Sigmoid colon (tissue), 3 donors: ENCODE results near the gene FTO.

ENCODE experiments used
- POLR2A ChIP-seq, 2 donors: fragments of 450-650 bp; IDR thresholded peaks; one replicate each; pipeline ENCODE4 v1.6.1; 2016; ENCODE audit warnings: antibody characterized with exemption in 2 of 2, mild to moderate bottlenecking in 2 of 2, moderate library complexity in 2 of 2
- TF ChIP-seq, protein P1 (sequence below), 4 experiments: fragments of 450-650 bp in 3 of 4; fragments of 200-600 bp in 1 of 4; IDR thresholded peaks; one replicate each; pipeline ENCODE4 v1.5.1; 2016 to 2019; ENCODE audit warnings: antibody characterized with exemption in 4 of 4, mild to moderate bottlenecking in 3 of 4, moderate library complexity in 2 of 4

DNA sequence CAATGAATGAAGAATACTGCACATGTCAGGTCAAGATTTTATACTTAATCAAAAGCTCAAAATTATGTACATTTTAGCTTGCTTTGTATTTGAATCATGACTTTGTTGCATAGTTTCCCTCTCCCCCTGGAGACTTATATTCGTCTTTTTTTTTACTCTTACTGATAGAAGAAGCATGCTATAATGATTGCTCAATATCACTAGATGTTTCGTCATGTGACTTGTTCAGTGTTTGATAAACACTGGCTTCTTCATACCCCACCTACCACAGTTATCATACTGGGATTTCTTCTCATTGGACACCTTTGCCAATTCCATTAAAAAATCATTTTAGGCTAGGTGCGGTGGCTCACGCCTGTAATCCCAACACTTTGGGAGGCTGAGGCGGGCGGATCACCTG is 148.7 kb downstream of the FTO start:
- TF ChIP-seq, protein P1, sequence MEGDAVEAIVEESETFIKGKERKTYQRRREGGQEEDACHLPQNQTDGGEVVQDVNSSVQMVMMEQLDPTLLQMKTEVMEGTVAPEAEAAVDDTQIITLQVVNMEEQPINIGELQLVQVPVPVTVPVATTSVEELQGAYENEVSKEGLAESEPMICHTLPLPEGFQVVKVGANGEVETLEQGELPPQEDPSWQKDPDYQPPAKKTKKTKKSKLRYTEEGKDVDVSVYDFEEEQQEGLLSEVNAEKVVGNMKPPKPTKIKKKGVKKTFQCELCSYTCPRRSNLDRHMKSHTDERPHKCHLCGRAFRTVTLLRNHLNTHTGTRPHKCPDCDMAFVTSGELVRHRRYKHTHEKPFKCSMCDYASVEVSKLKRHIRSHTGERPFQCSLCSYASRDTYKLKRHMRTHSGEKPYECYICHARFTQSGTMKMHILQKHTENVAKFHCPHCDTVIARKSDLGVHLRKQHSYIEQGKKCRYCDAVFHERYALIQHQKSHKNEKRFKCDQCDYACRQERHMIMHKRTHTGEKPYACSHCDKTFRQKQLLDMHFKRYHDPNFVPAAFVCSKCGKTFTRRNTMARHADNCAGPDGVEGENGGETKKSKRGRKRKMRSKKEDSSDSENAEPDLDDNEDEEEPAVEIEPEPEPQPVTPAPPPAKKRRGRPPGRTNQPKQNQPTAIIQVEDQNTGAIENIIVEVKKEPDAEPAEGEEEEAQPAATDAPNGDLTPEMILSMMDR (IDR thresholded peaks at IDR 0.05), result no peak
- TF ChIP-seq POLR2A (IDR thresholded peaks at IDR 0.05), result no peak
